HG03025 (cell line): ENCODE measurements around the gene POLD1.
"Not testable (repeated sequence)": the region's sequence is repeated elsewhere in the genome, so short reads cannot be mapped to it uniquely, and the experiment has no call there.

ENCODE experiments used
- ATAC-seq: cut with Tn5 transposase; IDR thresholded peaks from one replicate; pipeline ENCODE4 v1.9.1; 2021; ENCODE audit warnings: mild to moderate bottlenecking, moderate library complexity; ENCODE audit not compliant: unreplicated experiment, low FRiP score

POLD1 gene

GRCh38 chr19:50387176-50387867, 3.2 kb downstream of the POLD1 start:
- ATAC-seq = no peak

GRCh38 chr19:50387868-50388245, 3.7 kb downstream of the POLD1 start:
- no peak for ATAC-seq

- not testable (repeated sequence) for ATAC-seq
These were observed 6.1 kb downstream of the POLD1 start for GRCh38 chr19:50390295-50390694.

GRCh38 chr19:50390952-50391351, 6.8 kb downstream of the POLD1 start:
- ATAC-seq = not testable (repeated sequence)

GRCh38 chr19:50392759-50393158, 8.6 kb downstream of the POLD1 start:
- ATAC-seq = no peak

- no peak for ATAC-seq
These were observed 9.4 kb downstream of the POLD1 start for GRCh38 chr19:50393589-50393988.

GRCh38 chr19:50394017-50394416, 9.9 kb downstream of the POLD1 start:
- no peak for ATAC-seq

GRCh38 chr19:50398675-50399367, 14.7 kb downstream of the POLD1 start:
- ATAC-seq = no peak

GRCh38 chr19:50399368-50399745, 15.2 kb downstream of the POLD1 start:
- ATAC-seq = no peak

- ATAC-seq = no peak
These were observed 17.7 kb downstream of the POLD1 start for GRCh38 chr19:50401605-50402450.

- ATAC-seq = no peak
These were observed 18.6 kb downstream of the POLD1 start for GRCh38 chr19:50402544-50403301.

- ATAC-seq = no peak
These were observed 22.1 kb downstream of the POLD1 start for GRCh38 chr19:50406156-50406820.

GRCh38 chr19:50406829-50407228, 22.7 kb downstream of the POLD1 start:
- ATAC-seq = no peak

GRCh38 chr19:50409347-50409746, 25.2 kb downstream of the POLD1 start:
- no peak for ATAC-seq

- no peak for ATAC-seq
These were observed 26.0 kb downstream of the POLD1 start for GRCh38 chr19:50410109-50410508.

GRCh38 chr19:50412419-50412818, 28.3 kb downstream of the POLD1 start:
- ATAC-seq = no peak

GRCh38 chr19:50413096-50413495, 28.9 kb downstream of the POLD1 start:
- ATAC-seq = no peak

- ATAC-seq = no peak
These were observed 29.4 kb downstream of the POLD1 start for GRCh38 chr19:50413531-50413930.

- peak; percentile 34 for ATAC-seq
These were observed 30.9 kb downstream of the POLD1 start for GRCh38 chr19:50414864-50415660.
